ENCODE results near the gene SMO.

SMO gene

GRCh38 chr7:129262324-129262723 lies 73.9 kb downstream of the SMO start:
- ChIA-PET POLR2A (no interaction called here), CTCF (interaction anchor here (1.0 to 6.7 kb wide), 4 partner anchors 9 to 43 kb away, joined by 4 to 37 read pairs (median 20); no protein-coding TSS in a partner anchor)
- no peak for DNase-seq (ENCODE audit: extremely low spot score)
- no peak for TF ChIP-seq CTCF (IDR thresholded peaks at IDR 0.05; ENCODE audit: control extremely low read depth, extremely low read depth, low read depth, missing control alignments)

Data from GM10248 (cell line).